Urinary bladder (tissue), 4 donors: ENCODE data around the gene LCNL1. TPM values are rescaled to one million over a fixed set of nuclear protein-coding genes. Genes with fewer than 3 reads are reported as not detected.

ENCODE experiments used
- DNase-seq: peaks from one replicate; pipeline ENCODE4 v3.0.0-alpha.2; 2015; ENCODE audit errors: extremely low spot score
- H3K27ac ChIP-seq: one replicate; pipeline ENCODE4 v1.5.1; 2013; ENCODE audit warnings: low read depth, mild to moderate bottlenecking, moderate library complexity
- H3K36me3 ChIP-seq: one replicate; pipeline ENCODE4 v1.6.1; 2013; ENCODE audit warnings: mild to moderate bottlenecking, moderate library complexity; ENCODE audit not compliant: insufficient read depth
- H3K4me1 ChIP-seq: one replicate; pipeline ENCODE4 v1.6.1; 2013; ENCODE audit warnings: mild to moderate bottlenecking, moderate library complexity; ENCODE audit not compliant: insufficient read depth
- H3K4me3 ChIP-seq: one replicate; pipeline ENCODE4 v1.5.1; 2013; ENCODE audit warnings: low read depth, low read length
- WGBS: extraction: QIAGEN DNeasy Blood & Tissue Kit; methylation state at CpG from one replicate; pipeline ENCODE4 v1.1.7; 2013; 5-methylcytosine and 5-hydroxymethylcytosine counted together
- polyA plus RNA-seq: library from polyadenylated mRNA; stranded (reverse); fragments of 200-250 nt; gene quantifications from one replicate; pipeline ENCODE4 v1.2.3, GENCODE V29; 2013
- total RNA-seq: library from RNA; depleted of rRNA; stranded (reverse); fragments of >200 nt; gene quantifications from one replicate; pipeline ENCODE4 v1.2.3, GENCODE V29; 2014
- donor health status: healthy with polysubstance abuse.
- donor health status: healthy.

The LCNL1 gene
- total and polyA plus RNA-seq, 2 donors: 0.11 to 0.30 TPM

DNA sequence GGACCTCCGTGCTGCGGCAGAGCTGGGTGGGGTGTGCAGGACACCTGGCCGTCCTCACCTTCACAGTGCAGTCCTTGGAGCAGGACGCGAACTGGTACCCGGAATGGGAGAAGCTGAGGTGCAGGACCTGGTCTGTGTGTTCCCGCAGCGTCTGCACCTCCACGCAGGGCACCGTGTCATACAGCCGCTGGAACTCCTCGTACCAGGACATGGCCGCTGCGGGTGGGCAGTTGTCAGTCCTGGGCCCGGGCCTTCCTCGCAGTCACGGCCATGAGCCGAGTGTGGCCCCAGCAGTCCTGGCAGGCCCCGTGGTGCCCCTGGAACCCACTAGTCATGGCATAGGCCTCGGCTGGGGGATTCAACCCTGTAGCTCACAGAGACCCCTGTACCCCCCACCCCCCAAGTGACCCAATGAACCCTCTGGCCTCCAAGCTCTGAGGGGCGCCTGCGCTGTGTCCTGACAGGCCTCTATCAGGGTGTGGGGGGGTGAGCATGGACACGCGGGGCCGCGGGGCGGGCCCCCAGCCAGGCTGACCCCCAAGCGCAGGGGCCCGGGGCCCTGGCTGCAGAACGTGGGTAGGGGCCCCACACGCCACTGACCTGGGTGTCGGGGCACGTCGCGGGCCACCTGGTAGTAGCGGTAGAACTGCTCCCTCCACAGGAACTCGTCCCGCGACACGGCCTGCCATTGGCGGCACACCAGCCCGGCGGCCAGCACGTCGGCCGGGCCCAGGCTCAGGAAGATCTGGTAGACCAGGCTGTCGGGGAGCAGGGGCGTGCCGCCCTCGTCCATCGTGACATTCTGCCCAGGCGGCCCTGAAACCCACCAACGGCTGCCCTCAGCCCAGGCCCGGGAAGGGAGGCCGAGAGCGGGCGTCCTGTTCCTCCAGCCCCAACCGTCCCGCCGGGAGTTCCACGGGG lies 39.2 kb upstream of the LCNL1 start:
- no peak for DNase-seq
- Histone ChIP-seq H3K36me3 (peaks cover 18% of the 10 kb centered on the region), H3K4me3 (peak overlapping the region; percentile 86), H3K4me1 (peaks cover 2% of the 10 kb centered on the region), H3K27ac (no peak overlapping the region)
- 22% methylated on average over 61 of the region's 61 CpGs for WGBS

DNA sequence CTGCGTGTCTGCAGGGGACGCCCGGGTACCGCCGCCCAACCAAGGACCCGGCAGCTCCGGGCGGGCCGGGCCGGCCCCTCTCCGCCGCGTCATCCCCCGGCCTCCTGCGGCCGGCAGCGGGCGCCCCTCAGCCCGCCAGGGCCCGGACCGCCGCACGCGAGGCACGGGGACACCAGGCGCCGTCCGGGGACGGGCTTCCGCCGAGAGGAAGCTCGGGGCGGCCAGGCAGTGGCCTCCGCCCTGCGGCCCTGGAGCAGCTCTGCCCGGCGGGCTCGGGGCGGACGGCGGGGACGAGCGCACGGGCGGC lies 38.6 kb upstream of the LCNL1 start:
- WGBS: under 1% methylated on average over 45 of the region's 45 CpGs
- peaks cover 2% of the 10 kb centered on the region for H3K4me1 ChIP-seq
- peaks cover 18% of the 10 kb centered on the region for H3K36me3 ChIP-seq
- no peak for DNase-seq
- H3K27ac ChIP-seq: peak overlapping the region; percentile 84
- H3K4me3 ChIP-seq: peak overlapping the region; percentile 86

DNA sequence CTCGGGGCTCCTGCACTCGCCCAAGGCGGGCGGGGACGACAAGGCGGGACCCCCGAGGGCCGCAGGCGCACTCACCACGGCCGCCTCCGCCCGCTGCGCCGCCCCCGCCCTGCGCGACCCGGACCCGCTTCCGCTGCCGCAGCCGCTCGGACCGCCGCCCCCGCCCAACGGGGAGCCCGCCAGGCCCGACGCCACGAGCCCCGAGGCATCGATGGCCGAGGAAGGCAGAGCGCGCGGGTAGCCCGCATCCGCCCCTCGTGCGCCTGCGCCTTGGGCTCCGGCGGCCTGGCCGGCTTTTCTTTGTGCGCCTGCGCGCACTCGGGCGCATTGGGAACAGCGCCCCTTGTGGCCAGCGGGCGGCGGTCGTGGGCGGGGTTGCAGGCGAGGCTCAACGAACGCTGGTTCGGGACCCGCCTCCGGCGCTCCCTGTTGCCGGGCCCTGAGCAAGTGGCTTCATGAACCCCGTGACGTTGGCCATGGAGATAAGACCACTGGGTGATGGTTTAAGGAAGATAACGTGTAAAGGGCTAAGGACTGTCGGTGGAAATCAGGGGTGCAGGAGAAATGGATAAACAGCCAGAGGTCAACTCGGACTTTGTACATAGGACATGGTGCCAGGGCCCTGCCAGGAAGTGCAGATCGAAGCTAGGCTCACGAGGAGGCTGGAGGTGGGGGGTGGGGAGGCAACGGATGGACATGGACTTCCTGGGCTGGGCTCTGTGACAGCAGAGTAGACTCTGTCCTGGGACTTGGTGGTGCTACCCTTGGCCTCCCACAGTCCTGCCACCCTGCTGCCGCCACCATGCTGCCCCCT lies 38.1 kb upstream of the LCNL1 start, which contains the start of the genes C8G and FBXW5:
TSS of gene C8G (plus strand) at position 725 of the 814 bp plus-strand sequence. CDS start at position 803, 78 bp downstream.
TSS of gene FBXW5 (minus strand) at position 220 of the 814 bp plus-strand sequence. CDS start 655 bp downstream, outside the sequence.
- WGBS: 5% methylated on average over 74 of the region's 74 CpGs
- H3K27ac ChIP-seq: peak within 1 kb of the TSS; percentile 84
- H3K4me3 ChIP-seq: peak within 1 kb of the TSS; percentile 86
- DNase-seq: peak; percentile 79
- H3K4me1 ChIP-seq: peaks cover 2% of the 10 kb centered on the region
- peaks cover 18% of the 10 kb centered on the region for H3K36me3 ChIP-seq

DNA sequence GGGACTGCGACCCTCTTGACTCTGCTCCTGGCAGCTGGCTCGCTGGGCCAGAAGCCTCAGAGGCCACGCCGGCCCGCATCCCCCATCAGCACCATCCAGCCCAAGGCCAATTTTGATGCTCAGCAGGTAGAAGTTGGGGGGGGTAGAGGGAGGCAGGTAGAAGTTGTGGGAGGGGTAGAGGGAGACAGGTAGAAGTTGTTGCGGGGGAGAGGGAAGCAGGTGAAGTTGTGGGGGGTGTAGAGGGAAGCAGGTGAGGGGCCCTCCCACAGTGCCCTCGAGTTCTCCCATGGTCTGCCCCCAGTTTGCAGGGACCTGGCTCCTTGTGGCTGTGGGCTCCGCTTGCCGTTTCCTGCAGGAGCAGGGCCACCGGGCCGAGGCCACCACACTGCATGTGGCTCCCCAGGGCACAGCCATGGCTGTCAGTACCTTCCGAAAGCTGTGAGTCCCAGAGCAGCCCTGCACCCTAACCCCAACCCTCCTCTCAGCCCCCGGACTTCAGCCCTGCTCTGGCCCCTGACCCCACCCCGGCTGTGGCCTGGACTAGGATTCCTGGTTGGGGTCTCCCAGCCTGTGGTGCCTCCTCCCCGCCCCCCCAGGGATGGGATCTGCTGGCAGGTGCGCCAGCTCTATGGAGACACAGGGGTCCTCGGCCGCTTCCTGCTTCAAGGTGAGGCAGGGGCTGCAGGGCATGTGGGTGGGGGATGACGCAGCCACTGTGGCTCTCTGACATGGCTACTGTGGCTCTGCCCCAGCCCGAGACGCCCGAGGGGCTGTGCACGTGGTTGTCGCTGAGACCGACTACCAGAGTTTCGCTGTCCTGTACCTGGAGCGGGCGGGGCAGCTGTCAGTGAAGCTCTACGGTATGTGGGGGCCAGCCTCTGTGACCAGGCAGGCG lies 37.2 kb upstream of the LCNL1 start:
- Histone ChIP-seq H3K4me3 (no peak overlapping the region), H3K4me1 (peaks cover 2% of the 10 kb centered on the region), H3K27ac (no peak overlapping the region), H3K36me3 (peaks cover 16% of the 10 kb centered on the region)
- DNase-seq: no peak
- WGBS: 87% methylated on average over 30 of the region's 30 CpGs

DNA sequence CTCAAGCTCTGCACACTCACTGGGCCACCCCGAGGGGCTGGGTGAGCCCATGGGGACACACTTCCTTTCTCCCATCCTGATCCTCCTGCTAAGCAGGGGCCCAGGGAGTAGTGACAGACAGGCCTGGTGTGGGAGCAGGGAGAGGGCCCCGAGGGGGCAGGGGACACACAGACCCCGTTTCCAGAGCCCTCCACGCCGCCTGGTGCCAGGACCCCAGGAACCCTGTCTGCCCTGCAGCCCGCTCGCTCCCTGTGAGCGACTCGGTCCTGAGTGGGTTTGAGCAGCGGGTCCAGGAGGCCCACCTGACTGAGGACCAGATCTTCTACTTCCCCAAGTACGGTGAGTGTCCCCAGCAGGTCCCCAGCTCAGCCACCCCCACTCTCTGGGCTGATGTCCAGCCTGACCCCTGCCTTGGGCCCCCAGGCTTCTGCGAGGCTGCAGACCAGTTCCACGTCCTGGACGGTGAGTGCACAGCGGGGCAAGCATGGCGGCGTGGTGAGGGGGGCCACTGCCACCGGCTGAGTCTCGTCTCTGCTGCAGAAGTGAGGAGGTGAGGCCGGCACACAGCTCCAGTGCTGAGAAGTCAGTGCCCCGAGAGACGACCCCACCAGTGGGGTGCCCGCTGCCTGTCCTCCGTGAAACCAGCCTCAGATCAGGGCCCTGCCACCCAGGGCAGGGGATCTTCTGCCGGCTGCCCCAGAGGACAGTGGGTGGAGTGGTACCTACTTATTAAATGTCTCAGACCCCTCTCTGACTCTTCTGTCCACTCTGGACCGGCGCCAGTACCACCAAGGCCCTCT lies 36.4 kb upstream of the LCNL1 start:
- Histone ChIP-seq H3K27ac (no peak overlapping the region), H3K4me3 (no peak overlapping the region), H3K4me1 (peaks cover 2% of the 10 kb centered on the region), H3K36me3 (peaks cover 8% of the 10 kb centered on the region)
- 81% methylated on average over 27 of the region's 27 CpGs for WGBS
- DNase-seq: no peak

DNA sequence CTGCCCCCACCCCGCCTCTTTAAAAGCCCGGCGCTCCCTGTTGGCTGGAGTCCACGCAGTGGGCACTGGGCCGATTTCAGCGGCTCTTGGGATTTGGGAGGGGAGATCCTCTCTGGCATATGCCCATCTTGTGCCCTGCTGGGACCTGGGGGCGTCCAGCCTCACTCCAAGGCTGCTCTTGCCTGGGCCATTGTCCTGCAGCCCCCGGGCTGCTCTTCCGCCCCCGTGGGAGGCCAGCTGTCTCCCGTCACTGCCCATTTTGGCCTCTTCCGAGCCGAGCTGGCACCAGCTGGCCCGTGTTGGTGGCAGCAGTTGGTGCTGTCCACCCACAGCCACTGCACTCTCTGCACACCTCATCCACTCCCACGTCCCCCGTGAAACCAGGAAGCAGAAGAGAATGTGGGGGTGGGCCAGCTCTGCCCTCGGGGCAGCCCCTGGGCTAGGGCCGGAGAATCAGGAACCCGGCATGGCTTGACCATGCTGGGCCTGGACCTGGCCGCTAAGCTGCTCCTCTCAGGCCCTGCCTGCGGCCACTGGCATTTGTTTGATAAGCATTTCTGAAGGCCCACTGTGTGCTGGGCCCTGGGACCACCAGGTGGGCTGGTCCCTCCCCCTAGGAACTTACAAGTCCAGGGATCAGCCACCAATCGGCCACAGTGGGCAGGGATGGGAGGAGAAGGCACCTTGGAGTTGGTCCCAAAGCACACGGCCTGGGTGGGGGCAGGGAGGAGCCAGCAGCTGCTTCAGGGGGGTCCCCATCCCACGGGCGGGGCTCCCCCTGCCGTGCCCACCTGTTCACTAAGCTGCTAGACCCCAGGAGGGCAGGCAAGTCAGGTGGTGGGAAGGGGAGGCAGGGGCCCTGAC lies 35.5 kb upstream of the LCNL1 start:
- DNase-seq: no peak
- 71% methylated on average over 26 of the region's 26 CpGs for WGBS
- H3K36me3 ChIP-seq: peaks cover 5% of the 10 kb centered on the region
- H3K4me3 ChIP-seq: no peak overlapping the region
- no peak overlapping the region for H3K27ac ChIP-seq
- peaks cover 2% of the 10 kb centered on the region for H3K4me1 ChIP-seq

DNA sequence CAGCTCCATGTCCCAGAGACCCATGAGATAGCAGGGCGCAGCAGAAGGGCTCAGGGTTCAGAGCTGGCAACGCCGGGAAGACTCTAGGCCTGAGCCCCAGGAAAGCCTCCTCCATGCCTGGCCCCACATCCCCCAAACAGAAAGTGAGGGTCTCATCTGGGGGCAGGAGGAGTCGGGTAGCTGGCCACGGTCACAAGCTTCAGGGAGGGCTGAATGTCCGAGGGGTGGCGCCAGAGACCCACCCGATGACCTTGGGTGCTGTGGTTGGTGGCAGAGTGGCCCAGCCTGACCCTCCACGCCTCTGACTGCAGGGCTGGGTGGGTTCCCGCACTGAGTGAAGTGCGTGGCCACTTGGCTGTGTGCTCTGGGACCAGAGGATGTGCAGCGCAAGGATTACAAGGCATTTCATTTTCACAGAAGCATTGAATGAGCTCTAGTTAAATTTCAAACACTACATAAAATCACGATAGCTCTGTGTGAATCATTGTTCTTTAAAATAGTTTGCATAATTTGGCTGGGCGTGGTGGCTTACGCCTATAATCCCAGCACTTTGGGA lies 34.8 kb upstream of the LCNL1 start:
- H3K36me3 ChIP-seq: no peaks in the 10 kb centered on the region
- 31% methylated on average over 15 of the region's 15 CpGs for WGBS
- peaks cover under 1% of the 10 kb centered on the region for H3K4me1 ChIP-seq
- no peak overlapping the region for H3K27ac ChIP-seq
- DNase-seq: no peak
- H3K4me3 ChIP-seq: no peak overlapping the region

DNA sequence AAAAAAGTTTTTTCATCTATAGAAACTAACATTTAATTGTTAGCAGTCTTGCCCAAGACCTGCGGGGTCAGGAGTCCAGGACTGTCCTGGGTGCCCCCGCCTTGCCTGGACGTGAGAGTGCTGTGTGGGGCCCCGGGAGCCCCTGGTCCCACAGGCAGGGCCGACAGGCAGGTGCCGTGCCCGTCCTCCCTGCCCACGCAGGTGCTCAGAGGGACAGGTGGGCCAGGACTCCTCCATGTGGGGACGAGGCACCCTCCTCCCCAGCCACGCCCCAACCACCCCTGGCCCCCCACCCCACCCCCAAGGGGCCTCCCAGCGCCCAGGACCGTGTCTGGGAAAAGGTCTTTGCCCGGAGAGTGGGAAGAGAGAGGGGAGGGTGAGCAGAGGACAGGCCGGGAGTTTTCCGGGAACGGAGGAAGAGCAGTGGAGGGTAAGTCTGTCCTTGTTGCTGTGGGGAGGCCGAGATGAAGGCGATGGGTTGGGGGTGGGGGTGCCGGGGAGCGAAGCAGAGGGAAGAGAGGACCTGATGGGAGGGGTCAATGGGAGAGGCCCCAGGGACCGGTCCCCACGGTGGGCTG lies 33.5 kb upstream of the LCNL1 start:
- Histone ChIP-seq H3K27ac (no peak overlapping the region), H3K36me3 (no peaks in the 10 kb centered on the region), H3K4me3 (peak overlapping the region; percentile 49), H3K4me1 (no peaks in the 10 kb centered on the region)
- 13% methylated on average over 22 of the region's 22 CpGs for WGBS
- DNase-seq: no peak

DNA sequence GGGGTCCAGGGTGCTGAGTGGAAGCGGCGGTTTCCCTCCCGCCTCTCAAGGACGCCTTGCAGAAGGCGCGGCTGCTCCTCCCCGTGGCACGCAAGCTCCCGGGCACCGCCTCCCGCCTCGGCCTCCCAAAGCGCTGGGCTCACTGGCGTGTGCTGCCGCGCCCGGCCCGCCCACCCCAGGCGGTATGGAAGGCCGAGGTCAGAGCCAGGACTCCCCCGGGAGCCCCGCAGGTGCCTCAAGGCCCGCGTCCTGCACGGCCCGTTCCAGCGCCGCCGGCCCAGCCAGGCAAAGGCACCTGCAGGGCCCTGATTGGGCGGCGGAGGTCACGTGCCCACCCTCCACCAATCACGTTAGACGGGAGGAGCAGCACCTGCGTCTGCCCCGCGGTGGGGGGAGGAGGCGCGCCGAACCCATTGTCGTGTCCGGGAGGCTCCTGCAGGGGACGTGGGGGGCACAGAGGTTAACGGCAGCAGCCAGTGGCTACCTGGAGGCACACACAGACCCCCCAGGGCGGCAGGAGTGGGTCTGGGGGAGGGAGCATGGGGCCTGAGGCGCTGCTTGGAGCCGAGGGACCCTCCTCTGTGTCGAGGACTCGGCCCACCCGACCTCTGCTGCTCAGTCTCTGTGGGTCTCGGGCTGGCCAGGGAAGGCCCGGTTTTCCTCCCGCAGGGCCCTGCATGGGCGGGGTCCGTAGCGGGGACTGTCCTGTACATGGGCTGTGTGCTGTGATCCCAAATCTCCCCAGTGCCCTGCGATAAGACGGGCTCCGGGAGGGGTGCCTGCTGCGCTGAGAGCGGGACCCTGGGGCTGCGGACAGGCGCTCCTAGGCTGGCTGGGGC lies 32.8 kb upstream of the LCNL1 start:
- DNase-seq: peak; percentile 76
- H3K36me3 ChIP-seq: no peaks in the 10 kb centered on the region
- 2% methylated on average over 63 of the region's 63 CpGs for WGBS
- peak overlapping the region; percentile 49 for H3K4me3 ChIP-seq
- peak overlapping the region; percentile 71 for H3K27ac ChIP-seq
- no peaks in the 10 kb centered on the region for H3K4me1 ChIP-seq

DNA sequence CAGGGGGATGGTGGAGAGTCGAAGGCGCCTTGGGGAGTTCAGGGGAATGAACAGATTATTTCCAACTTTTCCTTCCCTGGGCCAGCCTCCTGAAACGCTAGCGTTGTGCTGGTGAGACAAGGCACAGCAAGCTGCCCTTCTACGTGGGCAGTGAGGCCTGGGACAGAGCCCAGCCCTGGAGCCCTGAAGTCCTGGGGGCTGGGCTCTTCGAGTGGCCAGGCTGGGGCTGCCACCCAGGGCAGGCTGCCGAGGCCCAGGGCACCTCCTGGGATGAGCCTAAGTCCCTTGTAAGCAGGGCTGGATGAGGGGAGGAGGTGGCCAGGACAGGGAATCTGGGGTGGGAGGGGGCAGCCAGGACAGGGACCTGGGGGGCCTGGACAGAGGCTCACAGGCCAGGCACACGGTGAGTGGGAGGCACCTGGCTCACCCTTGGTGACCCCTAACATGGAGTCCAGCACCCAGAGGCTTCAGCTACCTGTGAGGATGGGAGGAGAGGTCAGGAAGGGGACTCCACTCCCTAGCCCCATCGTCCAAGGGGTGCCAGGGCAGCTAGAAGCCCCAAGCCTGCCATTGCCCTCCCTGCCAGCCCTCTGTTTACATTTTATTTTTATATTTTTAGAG lies 32.0 kb upstream of the LCNL1 start:
- Histone ChIP-seq H3K36me3 (no peaks in the 10 kb centered on the region), H3K27ac (no peak overlapping the region), H3K4me1 (no peaks in the 10 kb centered on the region), H3K4me3 (peak overlapping the region; percentile 49)
- no peak for DNase-seq
- WGBS: 50% methylated on average over 9 of the region's 9 CpGs
